ENCODE data around the gene ZFYVE27. TPM values are rescaled to one million over a fixed set of nuclear protein-coding genes. Genes with fewer than 3 reads are reported as not detected.

The ZFYVE27 gene
- total and polyA plus RNA-seq, 10 of the 15 experiments (the other 5 are each of a cell fraction or from before 2014, with no cell fraction given), result 1.1 to 28.9 (median 21.4) TPM

DNA sequence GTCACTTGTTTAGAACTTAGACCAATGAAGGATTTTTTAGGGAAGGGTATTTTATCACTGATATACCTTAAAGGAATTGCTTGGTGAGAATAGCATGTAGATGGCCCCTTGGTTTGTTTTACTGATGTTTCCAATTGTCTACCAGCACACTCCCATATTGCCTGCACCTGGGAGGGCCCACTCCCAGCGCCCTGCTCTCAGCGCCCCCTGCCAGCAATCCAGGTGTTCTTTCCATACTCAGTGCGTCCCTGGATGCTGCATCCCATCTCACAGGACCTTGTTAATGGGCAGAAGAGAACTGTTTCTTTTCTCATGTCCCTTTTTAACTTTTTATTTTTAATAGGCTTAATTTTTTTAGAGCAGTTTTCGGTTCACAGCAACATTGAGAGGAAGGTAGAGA lies 59.0 kb downstream of the ZFYVE27 start (continued):
- TF ChIP-seq, protein P1, sequence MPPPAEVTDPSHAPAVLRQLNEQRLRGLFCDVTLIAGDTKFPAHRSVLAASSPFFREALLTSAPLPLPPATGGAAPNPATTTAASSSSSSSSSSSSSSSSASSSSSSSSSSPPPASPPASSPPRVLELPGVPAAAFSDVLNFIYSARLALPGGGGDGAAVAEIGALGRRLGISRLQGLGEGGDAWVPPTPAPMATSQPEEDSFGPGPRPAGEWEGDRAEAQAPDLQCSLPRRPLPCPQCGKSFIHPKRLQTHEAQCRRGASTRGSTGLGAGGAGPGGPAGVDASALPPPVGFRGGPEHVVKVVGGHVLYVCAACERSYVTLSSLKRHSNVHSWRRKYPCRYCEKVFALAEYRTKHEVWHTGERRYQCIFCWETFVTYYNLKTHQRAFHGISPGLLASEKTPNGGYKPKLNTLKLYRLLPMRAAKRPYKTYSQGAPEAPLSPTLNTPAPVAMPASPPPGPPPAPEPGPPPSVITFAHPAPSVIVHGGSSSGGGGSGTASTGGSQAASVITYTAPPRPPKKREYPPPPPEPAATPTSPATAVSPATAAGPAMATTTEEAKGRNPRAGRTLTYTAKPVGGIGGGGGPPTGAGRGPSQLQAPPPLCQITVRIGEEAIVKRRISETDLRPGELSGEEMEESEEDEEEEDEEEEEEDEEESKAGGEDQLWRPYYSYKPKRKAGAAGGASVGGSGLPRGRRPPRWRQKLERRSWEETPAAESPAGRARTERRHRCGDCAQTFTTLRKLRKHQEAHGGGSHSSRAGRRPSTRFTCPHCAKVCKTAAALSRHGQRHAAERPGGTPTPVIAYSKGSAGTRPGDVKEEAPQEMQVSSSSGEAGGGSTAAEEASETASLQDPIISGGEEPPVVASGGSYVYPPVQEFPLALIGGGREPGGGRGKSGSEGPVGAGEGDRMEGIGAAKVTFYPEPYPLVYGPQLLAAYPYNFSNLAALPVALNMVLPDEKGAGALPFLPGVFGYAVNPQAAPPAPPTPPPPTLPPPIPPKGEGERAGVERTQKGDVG (CRISPR knock-in tag; IDR thresholded peaks at IDR 0.05), result no peak
- TF ChIP-seq SMAD5 (IDR thresholded peaks at IDR 0.05; ENCODE audit: low read depth), result no peak
- no peak for TF ChIP-seq RFX5 (IDR thresholded peaks at IDR 0.05; ENCODE audit: low read depth, low read length)
- no peak for TF ChIP-seq RAD21 (IDR thresholded peaks at IDR 0.05; ENCODE audit: insufficient read depth, low read depth, low read length)
- no peak for TF ChIP-seq CBX5 (IDR thresholded peaks at IDR 0.05; ENCODE audit: low read depth)
- TF ChIP-seq HDAC6 (IDR thresholded peaks at IDR 0.05; ENCODE audit: unreplicated experiment), result no peak
- TF ChIP-seq, protein P2, sequence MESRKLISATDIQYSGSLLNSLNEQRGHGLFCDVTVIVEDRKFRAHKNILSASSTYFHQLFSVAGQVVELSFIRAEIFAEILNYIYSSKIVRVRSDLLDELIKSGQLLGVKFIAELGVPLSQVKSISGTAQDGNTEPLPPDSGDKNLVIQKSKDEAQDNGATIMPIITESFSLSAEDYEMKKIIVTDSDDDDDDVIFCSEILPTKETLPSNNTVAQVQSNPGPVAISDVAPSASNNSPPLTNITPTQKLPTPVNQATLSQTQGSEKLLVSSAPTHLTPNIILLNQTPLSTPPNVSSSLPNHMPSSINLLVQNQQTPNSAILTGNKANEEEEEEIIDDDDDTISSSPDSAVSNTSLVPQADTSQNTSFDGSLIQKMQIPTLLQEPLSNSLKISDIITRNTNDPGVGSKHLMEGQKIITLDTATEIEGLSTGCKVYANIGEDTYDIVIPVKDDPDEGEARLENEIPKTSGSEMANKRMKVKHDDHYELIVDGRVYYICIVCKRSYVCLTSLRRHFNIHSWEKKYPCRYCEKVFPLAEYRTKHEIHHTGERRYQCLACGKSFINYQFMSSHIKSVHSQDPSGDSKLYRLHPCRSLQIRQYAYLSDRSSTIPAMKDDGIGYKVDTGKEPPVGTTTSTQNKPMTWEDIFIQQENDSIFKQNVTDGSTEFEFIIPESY (IDR thresholded peaks at IDR 0.05), result no peak
- TF ChIP-seq NR2F1 (conservative IDR thresholded peaks at IDR 0.05), result no peak
- TF ChIP-seq BCL11A (IDR thresholded peaks at IDR 0.05; ENCODE audit: low read depth, low read length), result no peak
- no peak for TF ChIP-seq WRNIP1 (IDR thresholded peaks at IDR 0.05; ENCODE audit: borderline replicate concordance, low read depth, low read length)
- TF ChIP-seq, protein P3, sequence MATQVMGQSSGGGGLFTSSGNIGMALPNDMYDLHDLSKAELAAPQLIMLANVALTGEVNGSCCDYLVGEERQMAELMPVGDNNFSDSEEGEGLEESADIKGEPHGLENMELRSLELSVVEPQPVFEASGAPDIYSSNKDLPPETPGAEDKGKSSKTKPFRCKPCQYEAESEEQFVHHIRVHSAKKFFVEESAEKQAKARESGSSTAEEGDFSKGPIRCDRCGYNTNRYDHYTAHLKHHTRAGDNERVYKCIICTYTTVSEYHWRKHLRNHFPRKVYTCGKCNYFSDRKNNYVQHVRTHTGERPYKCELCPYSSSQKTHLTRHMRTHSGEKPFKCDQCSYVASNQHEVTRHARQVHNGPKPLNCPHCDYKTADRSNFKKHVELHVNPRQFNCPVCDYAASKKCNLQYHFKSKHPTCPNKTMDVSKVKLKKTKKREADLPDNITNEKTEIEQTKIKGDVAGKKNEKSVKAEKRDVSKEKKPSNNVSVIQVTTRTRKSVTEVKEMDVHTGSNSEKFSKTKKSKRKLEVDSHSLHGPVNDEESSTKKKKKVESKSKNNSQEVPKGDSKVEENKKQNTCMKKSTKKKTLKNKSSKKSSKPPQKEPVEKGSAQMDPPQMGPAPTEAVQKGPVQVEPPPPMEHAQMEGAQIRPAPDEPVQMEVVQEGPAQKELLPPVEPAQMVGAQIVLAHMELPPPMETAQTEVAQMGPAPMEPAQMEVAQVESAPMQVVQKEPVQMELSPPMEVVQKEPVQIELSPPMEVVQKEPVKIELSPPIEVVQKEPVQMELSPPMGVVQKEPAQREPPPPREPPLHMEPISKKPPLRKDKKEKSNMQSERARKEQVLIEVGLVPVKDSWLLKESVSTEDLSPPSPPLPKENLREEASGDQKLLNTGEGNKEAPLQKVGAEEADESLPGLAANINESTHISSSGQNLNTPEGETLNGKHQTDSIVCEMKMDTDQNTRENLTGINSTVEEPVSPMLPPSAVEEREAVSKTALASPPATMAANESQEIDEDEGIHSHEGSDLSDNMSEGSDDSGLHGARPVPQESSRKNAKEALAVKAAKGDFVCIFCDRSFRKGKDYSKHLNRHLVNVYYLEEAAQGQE (IDR thresholded peaks at IDR 0.05; ENCODE audit: low read depth, low read length), result no peak
- no peak for TF ChIP-seq SREBF2 (IDR thresholded peaks at IDR 0.05; ENCODE audit: low read length)
